ENCODE results near the gene ARHGAP9.

The ARHGAP9 gene

DNA sequence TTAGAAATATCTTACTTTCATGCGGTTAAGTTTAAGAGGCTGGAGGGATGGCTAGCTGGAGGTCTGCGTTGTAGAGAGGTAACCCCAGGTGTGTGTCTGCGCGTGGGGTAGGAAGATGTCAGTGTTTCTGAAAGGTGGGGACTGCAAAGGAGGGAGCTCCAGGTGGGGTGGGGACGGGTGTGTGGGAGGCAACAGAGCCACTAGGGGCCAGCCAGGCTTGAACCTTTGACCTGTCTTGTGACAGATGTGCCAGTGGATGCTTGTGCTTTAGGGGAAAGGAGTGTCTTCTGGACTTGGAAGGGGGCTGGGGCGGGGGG lies 19.2 kb downstream of the ARHGAP9 start:
- peaks cover 43% of the 10 kb centered on the region for H3K4me1 ChIP-seq (ENCODE audit: control insufficient read depth, low read length)
- H3K36me3 ChIP-seq (ENCODE audit: control insufficient read depth, low read length) = no peaks in the 10 kb centered on the region
- peaks cover 19% of the 10 kb centered on the region; the same call in 1 of the 2 replicates for H3F3A ChIP-seq (ENCODE audit: control insufficient read depth, insufficient read depth)
- H3K27me3 ChIP-seq (ENCODE audit: control insufficient read depth, low read length) = peaks cover 5% of the 10 kb centered on the region; the same call in 1 of the 2 replicates
- no peaks in the 10 kb centered on the region for H4K20me1 ChIP-seq (ENCODE audit: control insufficient read depth, insufficient read depth, low read depth, low read length)
- no peaks in the 10 kb centered on the region for H3K9me2 ChIP-seq (replicated peaks; ENCODE audit: control insufficient read depth, low read length)
- no peak for TF ChIP-seq EZH2phosphoT487 (IDR thresholded peaks at IDR 0.05; ENCODE audit: borderline replicate concordance, low read length)
- TF ChIP-seq, protein P1, sequence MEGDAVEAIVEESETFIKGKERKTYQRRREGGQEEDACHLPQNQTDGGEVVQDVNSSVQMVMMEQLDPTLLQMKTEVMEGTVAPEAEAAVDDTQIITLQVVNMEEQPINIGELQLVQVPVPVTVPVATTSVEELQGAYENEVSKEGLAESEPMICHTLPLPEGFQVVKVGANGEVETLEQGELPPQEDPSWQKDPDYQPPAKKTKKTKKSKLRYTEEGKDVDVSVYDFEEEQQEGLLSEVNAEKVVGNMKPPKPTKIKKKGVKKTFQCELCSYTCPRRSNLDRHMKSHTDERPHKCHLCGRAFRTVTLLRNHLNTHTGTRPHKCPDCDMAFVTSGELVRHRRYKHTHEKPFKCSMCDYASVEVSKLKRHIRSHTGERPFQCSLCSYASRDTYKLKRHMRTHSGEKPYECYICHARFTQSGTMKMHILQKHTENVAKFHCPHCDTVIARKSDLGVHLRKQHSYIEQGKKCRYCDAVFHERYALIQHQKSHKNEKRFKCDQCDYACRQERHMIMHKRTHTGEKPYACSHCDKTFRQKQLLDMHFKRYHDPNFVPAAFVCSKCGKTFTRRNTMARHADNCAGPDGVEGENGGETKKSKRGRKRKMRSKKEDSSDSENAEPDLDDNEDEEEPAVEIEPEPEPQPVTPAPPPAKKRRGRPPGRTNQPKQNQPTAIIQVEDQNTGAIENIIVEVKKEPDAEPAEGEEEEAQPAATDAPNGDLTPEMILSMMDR (IDR thresholded peaks at IDR 0.05; ENCODE audit: low read depth, low read length, poor library complexity, severe bottlenecking) = no peak
- no peaks in the 10 kb centered on the region for H3K9me3 ChIP-seq (ENCODE audit: control insufficient read depth, insufficient read depth, low read length)
- no peaks in the 10 kb centered on the region for H3K79me2 ChIP-seq (ENCODE audit: control insufficient read depth, low read length)
- 0 out of 2 replicates have a peak overlapping the region, but pooled peaks have one; percentile 4 for H3K27ac ChIP-seq (ENCODE audit: low read depth, low read length)
- peak overlapping the region; percentile 92 for H3K4me2 ChIP-seq (ENCODE audit: low read length)
- peak overlapping the region; percentile 83 for H3K4me3 ChIP-seq (ENCODE audit: low read length)

GRCh38 chr12:57459750-57460467 lies 19.8 kb downstream of the ARHGAP9 start, which contains the start of gene GLI1:
Gene GLI1 (plus strand): TSS chr12:57459785. CDS start chr12:57463692, 3,907 bp downstream.
- no peaks in the 10 kb centered on the region for H3K9me2 ChIP-seq (replicated peaks; ENCODE audit: control insufficient read depth, low read length)
- H3K79me2 ChIP-seq (ENCODE audit: control insufficient read depth, low read length) = no peaks in the 10 kb centered on the region
- H3K4me2 ChIP-seq (ENCODE audit: low read length) = peak within 1 kb of the TSS; percentile 92
- peaks cover 47% of the 10 kb centered on the region for H3K4me1 ChIP-seq (ENCODE audit: control insufficient read depth, low read length)
- peaks cover 5% of the 10 kb centered on the region; the same call in 1 of the 2 replicates for H3K27me3 ChIP-seq (ENCODE audit: control insufficient read depth, low read length)
- TF ChIP-seq, protein P1 (IDR thresholded peaks at IDR 0.05; ENCODE audit: low read depth, low read length, poor library complexity, severe bottlenecking) = no peak
- no peak for TF ChIP-seq EZH2phosphoT487 (IDR thresholded peaks at IDR 0.05; ENCODE audit: borderline replicate concordance, low read length)
- peak within 1 kb of the TSS; percentile 75 for H3K27ac ChIP-seq (ENCODE audit: low read depth, low read length)
- H3K9me3 ChIP-seq (ENCODE audit: control insufficient read depth, insufficient read depth, low read length) = no peaks in the 10 kb centered on the region
- H3F3A ChIP-seq (ENCODE audit: control insufficient read depth, insufficient read depth) = peaks cover 19% of the 10 kb centered on the region; the same call in 1 of the 2 replicates
- no peaks in the 10 kb centered on the region for H3K36me3 ChIP-seq (ENCODE audit: control insufficient read depth, low read length)
- H3K4me3 ChIP-seq (ENCODE audit: low read length) = peak within 1 kb of the TSS; percentile 83
- H4K20me1 ChIP-seq (ENCODE audit: control insufficient read depth, insufficient read depth, low read depth, low read length) = no peaks in the 10 kb centered on the region

- H3K79me2 ChIP-seq (ENCODE audit: control insufficient read depth, low read length) = no peaks in the 10 kb centered on the region
- H3K4me2 ChIP-seq (ENCODE audit: low read length) = peak overlapping the region; percentile 92
- H3F3A ChIP-seq (ENCODE audit: control insufficient read depth, insufficient read depth) = peaks cover 19% of the 10 kb centered on the region; the same call in 1 of the 2 replicates
- peak overlapping the region; percentile 75 for H3K27ac ChIP-seq (ENCODE audit: low read depth, low read length)
- no peaks in the 10 kb centered on the region for H4K20me1 ChIP-seq (ENCODE audit: control insufficient read depth, insufficient read depth, low read depth, low read length)
- H3K4me3 ChIP-seq (ENCODE audit: low read length) = peak overlapping the region; percentile 83
- H3K9me3 ChIP-seq (ENCODE audit: control insufficient read depth, insufficient read depth, low read length) = no peaks in the 10 kb centered on the region
- TF ChIP-seq, protein P1 (IDR thresholded peaks at IDR 0.05; ENCODE audit: low read depth, low read length, poor library complexity, severe bottlenecking) = peak; percentile 98
- TF ChIP-seq EZH2phosphoT487 (IDR thresholded peaks at IDR 0.05; ENCODE audit: borderline replicate concordance, low read length) = no peak
- peaks cover 5% of the 10 kb centered on the region; the same call in 1 of the 2 replicates for H3K27me3 ChIP-seq (ENCODE audit: control insufficient read depth, low read length)
- no peaks in the 10 kb centered on the region for H3K9me2 ChIP-seq (replicated peaks; ENCODE audit: control insufficient read depth, low read length)
- peaks cover 53% of the 10 kb centered on the region for H3K4me1 ChIP-seq (ENCODE audit: control insufficient read depth, low read length)
- H3K36me3 ChIP-seq (ENCODE audit: control insufficient read depth, low read length) = no peaks in the 10 kb centered on the region
Observed at GRCh38 chr12:57459055-57459749, 20.5 kb downstream of the ARHGAP9 start.
